HCT116 (cell line): ENCODE results near the gene VIPR1. TPM values are rescaled to one million over a fixed set of nuclear protein-coding genes. Genes with fewer than 3 reads are reported as not detected.
A peak's percentile ranks its signal among the peaks of the same experiment; 100 is the strongest.

Experiments used
- ATAC-seq: fragments of 200-7000 bp; cut with Tn5 transposase; 2 replicates; pipeline ENCODE4 v1.9.1; 2020; ENCODE audit warnings: mild to moderate bottlenecking, moderate library complexity
- BruUV-seq: library from RNA; stranded (reverse); fragments of 400-500 nt; replicated peaks from 2 replicates; lab custom pipeline; 2021; lab: Mats Ljungman, UMichigan
- CTCF ChIA-PET: fragments of 300-600 bp; sonication (Branson Sonifier 250); formaldehyde crosslinking; loops from one replicate; lab custom pipeline; 2021; ENCODE audit warnings: antibody characterized with exemption; lab: Charles Lee
- POLR2A ChIA-PET: fragments of 300-600, 350-600 bp; sonication (Branson Sonifier 250); formaldehyde crosslinking; loops from one replicate; lab custom pipeline; 2021; ENCODE audit warnings: antibody characterized with exemption; lab: Charles Lee
- RAD21 ChIA-PET, 2 experiments: fragments of 300-600 bp; sonication (Branson Sonifier 250); formaldehyde crosslinking; loops; one replicate each; lab custom pipeline; 2023; ENCODE audit warnings: low total read pairs in 2 of 2; ENCODE audit not compliant: uncharacterized antibody in 2 of 2, unreplicated experiment in 2 of 2, low non-redundant PET in 1 of 2; lab: Charles Lee
- DNase-seq: peaks from one replicate; pipeline ENCODE4 v3.0.0-alpha.2; 2010; ENCODE audit warnings: low read depth, low spot score
- H2AFZ ChIP-seq: fragments of 200-600 bp; shearing (Covaris generic), sonication (generic); 2 replicates; pipeline ENCODE4 v1.6.1; 2017; ENCODE audit warnings: low read depth, mixed run types, mixed read lengths, antibody characterized with exemption, low read length; ENCODE audit not compliant: poor library complexity, severe bottlenecking
- H3K27ac ChIP-seq: 2 replicates; pipeline ENCODE4 v1.5.1; 2012; ENCODE audit warnings: low read depth, low read length
- H3K27me3 ChIP-seq: fragments of 200-600 bp; sonication (generic); 2 replicates; pipeline ENCODE4 v1.6.1; 2016; ENCODE audit warnings: mixed run types, low read length, mixed read lengths; ENCODE audit not compliant: insufficient read depth
- H3K36me3 ChIP-seq, 2 experiments: fragments of 200-500 bp in 1 of 2; fragments of 200-600 bp in 1 of 2; sonication (Bioruptor generic) in 1 of 2; sonication (generic) in 1 of 2; 2 replicates each; pipeline versions ENCODE4 v1.5.1 to v1.6.1; 2014 to 2016; ENCODE audit warnings: low read length in 2 of 2, inconsistent platforms in 1 of 2, mixed read lengths in 1 of 2, mixed run types in 1 of 2; ENCODE audit not compliant: insufficient read depth in 2 of 2, control insufficient read depth in 1 of 2
- H3K4me1 ChIP-seq, 2 experiments: fragments of 200-600 bp in 1 of 2; sonication (generic) in 1 of 2; 2 replicates each; pipeline versions ENCODE4 v1.5.1 to v1.6.1; 2012 to 2017; ENCODE audit warnings: low read length in 2 of 2, inconsistent platforms in 1 of 2, mild to moderate bottlenecking in 1 of 2, mixed read lengths in 1 of 2, mixed run types in 1 of 2, moderate library complexity in 1 of 2; ENCODE audit not compliant: insufficient read depth in 2 of 2, control insufficient read depth in 1 of 2
- H3K4me2 ChIP-seq: fragments of 200-600 bp; sonication (generic); 2 replicates; pipeline ENCODE4 v1.6.1; 2017; ENCODE audit warnings: mixed run types, low read length, mixed read lengths
- H3K4me3 ChIP-seq, 2 experiments: fragments of 200-600 bp in 1 of 2; sonication (generic) in 1 of 2; replicated peaks in 1 of 2; 2 replicates each; pipeline ENCODE4 v1.5.1; 2011 to 2016; ENCODE audit warnings: low read length in 2 of 2, control low read depth in 1 of 2, low read depth in 1 of 2, mild to moderate bottlenecking in 1 of 2, mixed read lengths in 1 of 2, mixed run types in 1 of 2
- H3K79me2 ChIP-seq: fragments of 200-600 bp; sonication (generic); 2 replicates; pipeline ENCODE4 v1.6.1; 2017; ENCODE audit warnings: mild to moderate bottlenecking, mixed run types, low read length, moderate library complexity, mixed read lengths; ENCODE audit not compliant: insufficient read depth
- H3K9ac ChIP-seq: fragments of 200-600 bp; sonication (generic); 2 replicates; pipeline ENCODE4 v1.6.1; 2016; ENCODE audit warnings: low read length, mixed read lengths
- H3K9me2 ChIP-seq: fragments of 200-600 bp; sonication (generic), shearing (Covaris generic); 2 replicates; pipeline ENCODE4 v1.6.1; 2017; ENCODE audit warnings: mixed run types, mild to moderate bottlenecking, moderate library complexity; ENCODE audit not compliant: insufficient read depth
- H3K9me3 ChIP-seq, 2 experiments: fragments of 200-500 bp in 1 of 2; fragments of 200-600 bp in 1 of 2; sonication (Bioruptor generic) in 1 of 2; sonication (generic) in 1 of 2; 2 replicates each; pipeline ENCODE4 v1.6.1; 2014 to 2017; ENCODE audit warnings: low read length in 2 of 2, mixed read lengths in 2 of 2, inconsistent platforms in 1 of 2, low read depth in 1 of 2, mild to moderate bottlenecking in 1 of 2, mixed run types in 1 of 2, moderate library complexity in 1 of 2; ENCODE audit not compliant: control insufficient read depth in 1 of 2, insufficient read depth in 1 of 2
- H4K20me1 ChIP-seq: fragments of 200-600 bp; sonication (generic), shearing (Covaris generic); 2 replicates; pipeline ENCODE4 v1.6.1; 2017; ENCODE audit warnings: mixed run types, mild to moderate bottlenecking, moderate library complexity; ENCODE audit not compliant: insufficient read depth
- ATF3 ChIP-seq: IDR thresholded peaks from 2 replicates; pipeline ENCODE4 v1.6.1; 2012
- EGR1 ChIP-seq: IDR thresholded peaks from 2 replicates; pipeline ENCODE4 v1.6.1; 2012; ENCODE audit warnings: low read depth
- ELF1 ChIP-seq: IDR thresholded peaks from 2 replicates; pipeline ENCODE4 v1.6.1; 2012; ENCODE audit warnings: low read depth, borderline replicate concordance
- FOSL1 ChIP-seq: IDR thresholded peaks from 2 replicates; pipeline ENCODE4 v1.6.1; 2012; ENCODE audit warnings: low read depth
- JUND ChIP-seq: IDR thresholded peaks from 2 replicates; pipeline ENCODE4 v1.6.1; 2012
- MAX ChIP-seq: IDR thresholded peaks from 2 replicates; pipeline ENCODE4 v1.6.1; 2012
- RAD21 ChIP-seq: IDR thresholded peaks from 2 replicates; pipeline ENCODE4 v1.6.1; 2012; ENCODE audit warnings: low read depth, mild to moderate bottlenecking
- REST ChIP-seq: IDR thresholded peaks from 2 replicates; pipeline ENCODE4 v1.6.1; 2012; ENCODE audit warnings: low read depth
- SIN3A ChIP-seq: IDR thresholded peaks from 2 replicates; pipeline ENCODE4 v1.6.1; 2012; ENCODE audit warnings: low read depth
- ZFX ChIP-seq: fragments of 450-650 bp; IDR thresholded peaks from 2 replicates; pipeline ENCODE4 v1.6.1; 2017
- ZNF274 ChIP-seq: fragments of 200-500 bp; sonication (Bioruptor generic); IDR thresholded peaks from 2 replicates; pipeline ENCODE4 v1.6.1; 2014; ENCODE audit warnings: mild to moderate bottlenecking, low read depth, low read length, inconsistent platforms
- intact Hi-C: fragments of 100-400 bp; cut with micrococcal nuclease; formaldehyde crosslinking; loops from 2 replicates; pipeline ENCODE4 v1.10.0; 2022
- total RNA-seq: library from RNA; stranded (reverse); gene quantifications from one replicate; pipeline ENCODE4 v1.2.1, GENCODE V29; 2021; ENCODE audit not compliant: unreplicated experiment

VIPR1 gene
- total RNA-seq, 1 experiment from 2014 or later = 9.6 TPM

GRCh38 chr3:42582474-42583070 lies 80.1 kb downstream of the VIPR1 start:
- ChIA-PET RAD21 (no interaction called here), POLR2A (interaction anchor here (2.2 kb wide), 2 partner anchors 8 to 81 kb away, joined by 5 to 15 read pairs; partner anchors contain the start of genes SS18L2 and VIPR1), CTCF (interaction anchor here (1.7 kb wide), 1 partner anchor 175 kb away, joined by 3 read pairs; no protein-coding TSS in a partner anchor)
- Histone ChIP-seq H3K4me3 (peak overlapping the region; percentile 75 to 80), H3K9ac (peak overlapping the region; percentile 70), H3K9me3 (no peaks in the 10 kb centered on the region), H3K79me2 (peaks cover 26% of the 10 kb centered on the region), H2AFZ (peak overlapping the region; percentile 41), H3K4me1 (peaks cover 15 to 18% of the 10 kb centered on the region in 2 experiments; a peak in 3 of 4 replicates), H3K27ac (peak overlapping the region; percentile 78), H4K20me1 (no peaks in the 10 kb centered on the region), H3K27me3 (no peaks in the 10 kb centered on the region), H3K9me2 (no peaks in the 10 kb centered on the region), H3K36me3 (no peaks in the 10 kb centered on the region), H3K4me2 (peak overlapping the region; percentile 93)
- ATAC-seq (no peak), DNase-seq (no peak)
- no peak for TF ChIP-seq EGR1
- TF ChIP-seq RAD21 = no peak
- no peak for TF ChIP-seq ZNF274
- TF ChIP-seq REST = no peak
- no peak for TF ChIP-seq FOSL1
- TF ChIP-seq ATF3 = no peak
- no peak for TF ChIP-seq ELF1
- TF ChIP-seq SIN3A = no peak
- TF ChIP-seq ZFX = no peak
- TF ChIP-seq MAX = no peak
- TF ChIP-seq JUND = no peak
- BruUV-seq = TSS peak; percentile 79
- intact Hi-C loops = loop anchor here (1.0 kb wide), 1 partner anchor 8 kb away; the partner anchor contains the start of gene SS18L2

Other genes with a start within 250 kb of the VIPR1 start
- 0.32 TPM for gene CCK, start 236.5 kb upstream of the VIPR1 start, total RNA-seq
- gene LYZL4, start 92.0 kb upstream of the VIPR1 start, total RNA-seq = not detected
- 43.4 TPM for gene SEC22C, start 79.3 kb downstream of the VIPR1 start, total RNA-seq
- 33.0 TPM for gene SS18L2, start 88.2 kb downstream of the VIPR1 start, total RNA-seq
- 59.7 TPM for gene NKTR, start 98.0 kb downstream of the VIPR1 start, total RNA-seq
- gene ZBTB47, start 151.1 kb downstream of the VIPR1 start, total RNA-seq = 6.3 TPM
- not detected for gene KLHL40, start 182.9 kb downstream of the VIPR1 start, total RNA-seq
- gene HHATL, start 200.2 kb downstream of the VIPR1 start, total RNA-seq = 0.52 TPM